Progenitor cell of endocrine pancreas (in vitro differentiated cells): Measurements from ENCODE around the gene ABI1. TPM values are rescaled to one million over a fixed set of nuclear protein-coding genes. Genes with fewer than 3 reads are reported as not detected.

Source experiments
- DNase-seq: peaks from one replicate; pipeline ENCODE4 v3.0.0; 2021; ENCODE audit warnings: low spot score; ENCODE audit not compliant: unreplicated experiment
- H3K27ac Mint-ChIP-seq: 2 replicates; pipeline ENCODE4 v1.8.0; 2021; ENCODE audit warnings: mild to moderate bottlenecking, moderate library complexity, mixed read lengths
- H3K27me3 Mint-ChIP-seq: 2 replicates; pipeline ENCODE4 v1.8.0; 2021; ENCODE audit warnings: mixed read lengths
- H3K36me3 Mint-ChIP-seq: 2 replicates; pipeline ENCODE4 v1.8.0; 2022; ENCODE audit warnings: mixed read lengths; ENCODE audit not compliant: insufficient read depth
- H3K4me1 Mint-ChIP-seq: 2 replicates; pipeline ENCODE4 v1.8.0; 2021; ENCODE audit warnings: low read depth, mixed read lengths
- H3K4me3 Mint-ChIP-seq: 2 replicates; pipeline ENCODE4 v1.8.0; 2021; ENCODE audit warnings: low read depth, mild to moderate bottlenecking, moderate library complexity, mixed read lengths
- H3K9me3 Mint-ChIP-seq: 2 replicates; pipeline ENCODE4 v1.8.0; 2021; ENCODE audit warnings: low read depth, mixed read lengths
- CTCF ChIP-seq: fragments of 200-600 bp; sonication (generic); IDR thresholded peaks from one replicate; pipeline ENCODE4 v1.5.0; 2021; ENCODE audit warnings: antibody characterized with exemption, mild to moderate bottlenecking; ENCODE audit not compliant: unreplicated experiment
- total RNA-seq: library from RNA; stranded (reverse); gene quantifications from 2 replicates; pipeline ENCODE4 v1.2.1, GENCODE V29; 2021

ABI1 gene
- total RNA-seq, 1 donor from 2014 or later, result 48.2 TPM

GRCh38 chr10:26739071-26739631 is 121.6 kb downstream of the ABI1 start:
- Mint-ChIP-seq H3K27me3 (no peaks in the 10 kb centered on the region), H3K9me3 (no peaks in the 10 kb centered on the region), H3K4me1 (peaks cover 18% of the 10 kb centered on the region), H3K27ac (no peak overlapping the region), H3K4me3 (no peak overlapping the region), H3K36me3 (peaks cover 21% of the 10 kb centered on the region)
- no peak for DNase-seq
- TF ChIP-seq CTCF, result no peak

- Mint-ChIP-seq H3K27me3 (no peaks in the 10 kb centered on the region), H3K36me3 (peaks cover 16% of the 10 kb centered on the region), H3K4me1 (peaks cover 26% of the 10 kb centered on the region), H3K4me3 (no peak overlapping the region), H3K9me3 (no peaks in the 10 kb centered on the region), H3K27ac (peak overlapping the region; percentile 52)
- no peak for TF ChIP-seq CTCF
- no peak for DNase-seq
Observed at GRCh38 chr10:26738301-26738911, 122.4 kb downstream of the ABI1 start.

- Mint-ChIP-seq H3K4me3 (no peak overlapping the region), H3K27me3 (no peaks in the 10 kb centered on the region), H3K27ac (no peak overlapping the region), H3K4me1 (peaks cover 28% of the 10 kb centered on the region), H3K9me3 (no peaks in the 10 kb centered on the region), H3K36me3 (peaks cover 15% of the 10 kb centered on the region)
- DNase-seq, result no peak
- no peak for TF ChIP-seq CTCF
Observed at GRCh38 chr10:26737730-26738129, 123.0 kb downstream of the ABI1 start.

GRCh38 chr10:26735435-26735834 is 125.3 kb downstream of the ABI1 start:
- no peak for TF ChIP-seq CTCF
- no peaks in the 10 kb centered on the region for H3K9me3 Mint-ChIP-seq
- peaks cover 7% of the 10 kb centered on the region for H3K36me3 Mint-ChIP-seq
- peaks cover 28% of the 10 kb centered on the region for H3K4me1 Mint-ChIP-seq
- H3K4me3 Mint-ChIP-seq, result peak overlapping the region; percentile 4
- peak overlapping the region; percentile 99 for H3K27ac Mint-ChIP-seq
- DNase-seq, result no peak
- no peaks in the 10 kb centered on the region for H3K27me3 Mint-ChIP-seq

- Mint-ChIP-seq H3K36me3 (peaks cover 9% of the 10 kb centered on the region), H3K27me3 (no peaks in the 10 kb centered on the region), H3K4me1 (peaks cover 28% of the 10 kb centered on the region), H3K27ac (peak overlapping the region; percentile 99), H3K4me3 (peak overlapping the region; percentile 60), H3K9me3 (no peaks in the 10 kb centered on the region)
- peak; percentile 19 for DNase-seq
- no peak for TF ChIP-seq CTCF
Observed at GRCh38 chr10:26733750-26734568, 126.8 kb downstream of the ABI1 start.
